ENCODE data around the gene CAMTA2. TPM values are rescaled to one million over a fixed set of nuclear protein-coding genes. Genes with fewer than 3 reads are reported as not detected.
A peak's percentile ranks its signal among the peaks of the same experiment; 100 is the strongest.

The CAMTA2 gene
- total and polyA plus RNA-seq, 2 experiments from 2014 or later: 4.4 to 8.7 TPM

DNA sequence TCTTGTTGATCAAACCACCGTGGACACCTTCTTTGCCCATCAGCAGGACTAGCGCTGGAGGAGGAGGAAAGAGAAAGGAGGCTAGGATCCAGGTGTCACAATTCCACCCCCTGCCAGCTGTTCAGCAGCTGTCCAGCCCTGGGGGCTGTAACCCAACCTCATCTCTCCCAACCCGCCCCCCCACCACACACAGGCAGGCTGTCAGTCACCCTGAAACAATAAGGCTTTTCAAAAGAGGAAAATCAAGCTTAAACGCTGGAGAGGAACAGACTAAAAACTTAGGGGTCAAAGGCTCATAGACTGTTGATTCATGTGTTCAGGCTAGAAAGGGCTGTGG, 41.6 kb downstream of the CAMTA2 start:
- H3K27me3 Mint-ChIP-seq (ENCODE audit: insufficient read depth, low read depth, poor library complexity): peaks cover 31% of the 10 kb centered on the region
- H3K27ac Mint-ChIP-seq: peak overlapping the region; percentile 92
- H3K27me3 ChIP-seq (ENCODE audit: insufficient read depth): no peaks in the 10 kb centered on the region
- H3K27ac ChIP-seq (ENCODE audit: low read depth): peak overlapping the region; percentile 100
- H3K36me3 ChIP-seq (ENCODE audit: insufficient read depth): peaks cover 21% of the 10 kb centered on the region
- H3K9me3 Mint-ChIP-seq: no peaks in the 10 kb centered on the region; the same call in 2 of the 3 replicates
- peak overlapping the region; percentile 92 for H3K4me3 Mint-ChIP-seq
- H3F3A ChIP-seq (replicated peaks; ENCODE audit: low read depth): peaks cover 55% of the 10 kb centered on the region
- H3K9me2 ChIP-seq (ENCODE audit: insufficient read depth): no peaks in the 10 kb centered on the region
- H3K79me2 ChIP-seq (replicated peaks; ENCODE audit: insufficient read depth): peaks cover 55% of the 10 kb centered on the region
- DNase-seq (ENCODE audit: low spot score) (no peak), ATAC-seq (no peak)
- TF ChIP-seq, protein P1, sequence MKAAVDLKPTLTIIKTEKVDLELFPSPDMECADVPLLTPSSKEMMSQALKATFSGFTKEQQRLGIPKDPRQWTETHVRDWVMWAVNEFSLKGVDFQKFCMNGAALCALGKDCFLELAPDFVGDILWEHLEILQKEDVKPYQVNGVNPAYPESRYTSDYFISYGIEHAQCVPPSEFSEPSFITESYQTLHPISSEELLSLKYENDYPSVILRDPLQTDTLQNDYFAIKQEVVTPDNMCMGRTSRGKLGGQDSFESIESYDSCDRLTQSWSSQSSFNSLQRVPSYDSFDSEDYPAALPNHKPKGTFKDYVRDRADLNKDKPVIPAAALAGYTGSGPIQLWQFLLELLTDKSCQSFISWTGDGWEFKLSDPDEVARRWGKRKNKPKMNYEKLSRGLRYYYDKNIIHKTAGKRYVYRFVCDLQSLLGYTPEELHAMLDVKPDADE (IDR thresholded peaks at IDR 0.05): no peak
- peak; percentile 27; the same call in 1 of the 2 replicates for TF ChIP-seq POLR2AphosphoS5 (IDR thresholded peaks at IDR 0.05; ENCODE audit: low read depth)
- TF ChIP-seq, protein P2, sequence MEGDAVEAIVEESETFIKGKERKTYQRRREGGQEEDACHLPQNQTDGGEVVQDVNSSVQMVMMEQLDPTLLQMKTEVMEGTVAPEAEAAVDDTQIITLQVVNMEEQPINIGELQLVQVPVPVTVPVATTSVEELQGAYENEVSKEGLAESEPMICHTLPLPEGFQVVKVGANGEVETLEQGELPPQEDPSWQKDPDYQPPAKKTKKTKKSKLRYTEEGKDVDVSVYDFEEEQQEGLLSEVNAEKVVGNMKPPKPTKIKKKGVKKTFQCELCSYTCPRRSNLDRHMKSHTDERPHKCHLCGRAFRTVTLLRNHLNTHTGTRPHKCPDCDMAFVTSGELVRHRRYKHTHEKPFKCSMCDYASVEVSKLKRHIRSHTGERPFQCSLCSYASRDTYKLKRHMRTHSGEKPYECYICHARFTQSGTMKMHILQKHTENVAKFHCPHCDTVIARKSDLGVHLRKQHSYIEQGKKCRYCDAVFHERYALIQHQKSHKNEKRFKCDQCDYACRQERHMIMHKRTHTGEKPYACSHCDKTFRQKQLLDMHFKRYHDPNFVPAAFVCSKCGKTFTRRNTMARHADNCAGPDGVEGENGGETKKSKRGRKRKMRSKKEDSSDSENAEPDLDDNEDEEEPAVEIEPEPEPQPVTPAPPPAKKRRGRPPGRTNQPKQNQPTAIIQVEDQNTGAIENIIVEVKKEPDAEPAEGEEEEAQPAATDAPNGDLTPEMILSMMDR (conservative IDR thresholded peaks at IDR 0.05; ENCODE audit: low read depth in 2 of 2): no peak
- H3K4me3 ChIP-seq: peak overlapping the region; percentile 96
- peaks cover 39% of the 10 kb centered on the region for H3K4me1 ChIP-seq (ENCODE audit: insufficient read depth)
- no peak overlapping the region for H2AFZ ChIP-seq
- peak overlapping the region; percentile 96 for H3K4me2 ChIP-seq
- H3K36me3 Mint-ChIP-seq (ENCODE audit: low read depth): peaks cover 67% of the 10 kb centered on the region
- H3K4me1 Mint-ChIP-seq: peaks cover 42% of the 10 kb centered on the region
- peaks cover 33% of the 10 kb centered on the region for H4K20me1 ChIP-seq (replicated peaks; ENCODE audit: insufficient read depth)

DNA sequence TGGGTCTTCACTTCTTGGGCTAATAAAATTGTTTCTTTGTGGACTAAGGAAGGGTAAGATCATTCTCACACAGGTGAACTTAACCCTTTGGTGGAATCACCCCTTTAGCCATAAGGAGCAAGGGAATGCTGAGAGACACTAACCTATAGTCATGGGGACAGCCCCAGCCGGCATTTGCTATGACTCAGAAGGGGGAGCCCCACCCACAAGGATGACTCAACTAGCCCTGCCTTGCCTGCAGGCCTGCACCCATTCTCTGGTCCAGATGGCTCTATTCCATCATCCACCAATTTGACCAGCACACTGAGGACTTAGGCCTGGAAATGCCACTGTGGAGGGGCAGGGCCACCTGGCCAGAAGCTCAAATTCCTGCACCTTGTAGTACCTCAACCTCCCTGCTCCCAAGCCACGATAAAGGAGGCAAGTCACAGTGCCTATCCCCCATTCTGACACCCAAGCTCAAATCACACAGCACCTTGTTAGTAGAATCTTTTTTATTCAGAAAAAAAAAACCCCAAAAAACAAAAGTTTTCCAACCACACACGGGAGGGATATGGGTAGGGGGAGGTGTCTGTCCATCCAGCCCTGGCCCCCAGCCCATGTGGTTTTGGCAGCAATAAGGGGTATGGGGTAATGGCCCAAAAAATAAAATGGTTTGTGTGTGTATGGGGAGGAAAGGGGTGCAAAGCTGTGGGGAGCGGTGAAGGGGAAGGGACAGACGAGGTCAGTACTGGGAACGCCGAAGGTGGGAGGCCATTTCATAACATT, 42.1 kb downstream of the CAMTA2 start:
- H2AFZ ChIP-seq: no peak overlapping the region
- H3K36me3 Mint-ChIP-seq (ENCODE audit: low read depth): peaks cover 70% of the 10 kb centered on the region
- H3K4me2 ChIP-seq: peak overlapping the region; percentile 96
- H3K79me2 ChIP-seq (replicated peaks; ENCODE audit: insufficient read depth): peaks cover 58% of the 10 kb centered on the region
- DNase-seq (ENCODE audit: low spot score) (peak; percentile 53), ATAC-seq (no peak)
- H4K20me1 ChIP-seq (replicated peaks; ENCODE audit: insufficient read depth): peaks cover 34% of the 10 kb centered on the region
- H3K27ac Mint-ChIP-seq: peak overlapping the region; percentile 92
- H3K27me3 ChIP-seq (ENCODE audit: insufficient read depth): no peaks in the 10 kb centered on the region
- peak overlapping the region; percentile 92 for H3K4me3 Mint-ChIP-seq
- peak overlapping the region; percentile 100 for H3K27ac ChIP-seq (ENCODE audit: low read depth)
- H3K9me3 Mint-ChIP-seq: no peaks in the 10 kb centered on the region; the same call in 2 of the 3 replicates
- peaks cover 34% of the 10 kb centered on the region for H3K4me1 ChIP-seq (ENCODE audit: insufficient read depth)
- H3K36me3 ChIP-seq (ENCODE audit: insufficient read depth): peaks cover 21% of the 10 kb centered on the region
- TF ChIP-seq POLR2AphosphoS5 (IDR thresholded peaks at IDR 0.05; ENCODE audit: low read depth): peak; percentile 53
- TF ChIP-seq EZH2phosphoT487 (IDR thresholded peaks at IDR 0.05; ENCODE audit: unreplicated experiment): no peak
- TF ChIP-seq, protein P1 (IDR thresholded peaks at IDR 0.05): no peak
- peaks cover 58% of the 10 kb centered on the region for H3F3A ChIP-seq (replicated peaks; ENCODE audit: low read depth)
- H3K4me3 ChIP-seq: peak overlapping the region; percentile 96
- peaks cover 38% of the 10 kb centered on the region for H3K4me1 Mint-ChIP-seq
- H3K27me3 Mint-ChIP-seq (ENCODE audit: insufficient read depth, low read depth, poor library complexity): peaks cover 30% of the 10 kb centered on the region
- no peaks in the 10 kb centered on the region for H3K9me2 ChIP-seq (ENCODE audit: insufficient read depth)

Data from GM23338 (cell line).